NB4 (cell line): ENCODE results near the gene DCLRE1C.

Experiments
- DNase-seq: peaks from one replicate; pipeline ENCODE4 v3.0.0; 2010; ENCODE audit warnings: low read depth
- H3K4me3 ChIP-seq: one replicate; pipeline ENCODE4 v1.5.1; 2011; ENCODE audit warnings: mild to moderate bottlenecking, low read depth, low read length, moderate library complexity
- MYC ChIP-seq: IDR thresholded peaks from 2 replicates; pipeline ENCODE4 v1.6.1; 2011; ENCODE audit warnings: low read depth, low read length
- POLR2A ChIP-seq: IDR thresholded peaks from 2 replicates; pipeline ENCODE4 v1.6.1; 2011; ENCODE audit warnings: mild to moderate bottlenecking; ENCODE audit not compliant: insufficient read length; ENCODE audit errors: extremely low read depth
- TF ChIP-seq, protein P1 (sequence below): IDR thresholded peaks from 2 replicates; pipeline ENCODE4 v1.6.1; 2011; ENCODE audit warnings: low read depth, low read length
- TF ChIP-seq, protein P2 (sequence below): IDR thresholded peaks from one replicate; pipeline ENCODE4 v1.5.1; 2012; ENCODE audit warnings: low read depth, low read length

The DCLRE1C gene

DNA sequence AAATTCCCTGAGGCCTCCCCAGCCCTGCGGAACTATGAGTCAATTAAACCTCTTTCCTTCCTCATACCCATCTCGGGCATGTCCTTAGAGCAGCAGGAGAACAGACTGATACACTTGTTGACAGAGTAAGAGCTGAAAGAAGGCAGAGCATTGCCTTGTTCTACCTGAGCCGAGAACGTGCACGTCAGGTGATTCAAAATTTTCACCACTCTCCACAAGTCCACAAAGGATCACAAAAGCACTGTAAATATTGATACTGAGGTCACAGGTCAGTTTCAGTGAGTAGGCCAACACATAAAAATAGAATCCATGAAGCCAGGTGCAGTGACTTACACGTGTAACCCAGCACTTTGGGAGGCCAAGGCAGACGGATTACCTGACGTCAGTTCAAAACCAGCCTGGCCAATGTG lies 27.8 kb downstream of the DCLRE1C start:
- no peak overlapping the region for H3K4me3 ChIP-seq
- DNase-seq = no peak
- TF ChIP-seq MYC (no peak), POLR2A (no peak)
- TF ChIP-seq, protein P1, sequence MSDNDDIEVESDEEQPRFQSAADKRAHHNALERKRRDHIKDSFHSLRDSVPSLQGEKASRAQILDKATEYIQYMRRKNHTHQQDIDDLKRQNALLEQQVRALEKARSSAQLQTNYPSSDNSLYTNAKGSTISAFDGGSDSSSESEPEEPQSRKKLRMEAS = no peak
- TF ChIP-seq, protein P2, sequence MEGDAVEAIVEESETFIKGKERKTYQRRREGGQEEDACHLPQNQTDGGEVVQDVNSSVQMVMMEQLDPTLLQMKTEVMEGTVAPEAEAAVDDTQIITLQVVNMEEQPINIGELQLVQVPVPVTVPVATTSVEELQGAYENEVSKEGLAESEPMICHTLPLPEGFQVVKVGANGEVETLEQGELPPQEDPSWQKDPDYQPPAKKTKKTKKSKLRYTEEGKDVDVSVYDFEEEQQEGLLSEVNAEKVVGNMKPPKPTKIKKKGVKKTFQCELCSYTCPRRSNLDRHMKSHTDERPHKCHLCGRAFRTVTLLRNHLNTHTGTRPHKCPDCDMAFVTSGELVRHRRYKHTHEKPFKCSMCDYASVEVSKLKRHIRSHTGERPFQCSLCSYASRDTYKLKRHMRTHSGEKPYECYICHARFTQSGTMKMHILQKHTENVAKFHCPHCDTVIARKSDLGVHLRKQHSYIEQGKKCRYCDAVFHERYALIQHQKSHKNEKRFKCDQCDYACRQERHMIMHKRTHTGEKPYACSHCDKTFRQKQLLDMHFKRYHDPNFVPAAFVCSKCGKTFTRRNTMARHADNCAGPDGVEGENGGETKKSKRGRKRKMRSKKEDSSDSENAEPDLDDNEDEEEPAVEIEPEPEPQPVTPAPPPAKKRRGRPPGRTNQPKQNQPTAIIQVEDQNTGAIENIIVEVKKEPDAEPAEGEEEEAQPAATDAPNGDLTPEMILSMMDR = no peak

- TF ChIP-seq POLR2A = no peak
- TF ChIP-seq, protein P2 = no peak
- TF ChIP-seq, protein P1 = no peak
- TF ChIP-seq MYC = no peak
- no peak overlapping the region for H3K4me3 ChIP-seq
- no peak for DNase-seq
Observed at GRCh38 chr10:14925268-14925667, 28.6 kb downstream of the DCLRE1C start.

GRCh38 chr10:14924013-14924412 lies 29.9 kb downstream of the DCLRE1C start:
- H3K4me3 ChIP-seq = no peak overlapping the region
- TF ChIP-seq, protein P1 = no peak
- TF ChIP-seq MYC (no peak), POLR2A (no peak)
- TF ChIP-seq, protein P2 = no peak
- no peak for DNase-seq

- TF ChIP-seq, protein P2 = no peak
- TF ChIP-seq, protein P1 = no peak
- TF ChIP-seq MYC = no peak
- no peak for TF ChIP-seq POLR2A
- no peak overlapping the region for H3K4me3 ChIP-seq
- no peak for DNase-seq
Observed at GRCh38 chr10:14918964-14919363, 34.9 kb downstream of the DCLRE1C start.

DNA sequence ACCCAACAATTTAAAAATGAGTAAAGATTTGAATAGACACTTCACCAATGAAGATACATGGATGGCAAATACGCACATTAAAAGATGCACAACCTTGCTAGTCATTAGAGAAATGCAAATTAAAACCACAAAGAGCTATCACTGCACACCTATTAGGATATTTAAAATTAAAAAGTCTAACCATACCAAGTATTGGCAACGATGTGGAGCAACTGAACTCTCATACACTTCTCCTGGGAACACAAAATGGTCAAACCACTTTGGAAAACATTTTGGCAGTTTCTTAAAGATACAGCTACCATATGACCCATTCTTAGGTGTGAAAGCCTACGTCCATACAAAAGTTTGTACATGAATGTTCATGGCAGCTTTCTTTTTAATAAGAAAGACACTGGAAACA lies 36.1 kb downstream of the DCLRE1C start:
- TF ChIP-seq POLR2A (no peak), MYC (no peak)
- TF ChIP-seq, protein P1 = no peak
- TF ChIP-seq, protein P2 = no peak
- H3K4me3 ChIP-seq = no peak overlapping the region
- DNase-seq = no peak

DNA sequence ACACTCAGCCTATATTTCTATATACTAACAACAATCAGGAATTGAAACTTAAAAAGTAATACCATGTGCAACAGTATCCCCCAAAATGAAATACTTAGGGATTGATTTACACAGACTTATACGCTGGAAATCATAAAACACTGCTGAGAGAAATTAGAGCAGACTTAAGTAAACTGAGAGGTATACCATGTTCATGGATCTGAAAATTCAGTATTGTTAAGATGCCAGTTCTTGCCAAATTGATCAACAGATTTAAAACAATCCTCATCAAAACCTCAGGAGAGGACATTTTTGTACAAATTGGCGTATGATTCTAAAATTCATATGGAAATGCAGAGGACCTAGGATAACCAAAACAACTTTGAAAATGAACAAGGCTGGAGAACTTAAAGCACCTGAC lies 37.3 kb downstream of the DCLRE1C start:
- no peak for TF ChIP-seq POLR2A
- no peak for TF ChIP-seq MYC
- TF ChIP-seq, protein P1 = no peak
- TF ChIP-seq, protein P2 = no peak
- no peak for DNase-seq
- H3K4me3 ChIP-seq = no peak overlapping the region
